Measurements from ENCODE around the gene ZNF628. TPM values are rescaled to one million over a fixed set of nuclear protein-coding genes. Genes with fewer than 3 reads are reported as not detected.

ZNF628 gene
- total RNA-seq, 1 experiment from 2014 or later: 16.7 TPM

DNA sequence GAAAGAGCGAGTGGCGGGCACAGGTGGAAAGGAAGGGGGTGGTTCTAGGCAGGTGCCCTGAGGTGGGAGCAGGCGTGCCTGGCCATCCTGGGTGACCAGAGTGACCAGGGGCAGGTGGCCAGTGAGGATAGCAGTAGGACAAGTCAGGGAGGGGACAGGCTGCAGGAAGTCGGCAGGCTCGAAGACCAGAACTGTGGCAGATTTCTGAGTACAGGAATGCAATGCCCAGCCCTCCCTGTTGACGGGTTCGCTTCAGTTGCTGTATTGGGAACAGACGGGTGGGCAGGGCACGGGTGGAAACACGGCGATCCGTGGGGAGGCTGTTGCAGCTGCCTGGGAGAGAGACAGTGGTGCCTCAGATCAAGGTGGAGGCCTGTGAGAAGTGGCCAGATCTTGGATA lies 1.9 kb downstream of the ZNF628 start:
- POLR2A ChIA-PET (ENCODE audit: low non-redundant PET): no interaction called here

DNA sequence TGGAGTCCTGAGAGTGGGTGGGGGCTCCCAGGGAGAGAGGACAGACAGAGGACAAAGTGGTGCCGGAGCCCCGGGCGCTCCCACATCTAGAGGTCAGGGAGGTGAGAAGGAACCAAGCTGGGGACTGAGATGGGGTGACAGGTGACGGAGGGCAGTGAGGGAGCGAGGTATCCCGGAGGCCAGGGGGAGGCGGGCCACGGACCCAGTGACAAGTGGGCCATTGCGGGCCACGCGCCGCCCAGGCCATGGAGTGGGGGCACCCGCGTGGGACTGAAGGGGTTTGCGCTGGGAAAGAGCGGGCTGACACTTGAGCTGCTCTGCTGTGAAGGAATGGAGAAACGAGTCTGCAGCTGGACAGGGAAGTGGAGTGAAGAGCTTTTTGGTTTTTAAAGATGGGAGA lies 2.6 kb downstream of the ZNF628 start:
- CTCF ChIA-PET: no interaction called here
- no TSS peak for BruUV-seq (replicated peaks)
- Histone ChIP-seq H3K27me3 (replicated peaks; ENCODE audit: insufficient read depth, low read depth, low read length, poor library complexity) (no peaks in the 10 kb centered on the region), H3K36me3 (ENCODE audit: insufficient read depth, low read length, poor library complexity, severe bottlenecking) (no peaks in the 10 kb centered on the region), H3K9me3 (ENCODE audit: low read depth, low read length, poor library complexity, severe bottlenecking) (no peaks in the 10 kb centered on the region), H3K4me3 (ENCODE audit: low read depth, low read length, poor library complexity, severe bottlenecking) (no peak overlapping the region), H3K27ac (ENCODE audit: low read depth, low read length, poor library complexity, severe bottlenecking) (no peak overlapping the region), H3K4me1 (ENCODE audit: insufficient read depth, low read length, poor library complexity, severe bottlenecking) (peaks cover 14% of the 10 kb centered on the region)
- DNase-seq (ENCODE audit: low spot score): no peak
- POLR2A ChIA-PET (ENCODE audit: low non-redundant PET): no interaction called here
- intact Hi-C loops (cut with micrococcal nuclease; ENCODE audit: unreplicated experiment): no loop called here
- no peak for TF ChIP-seq EZH2 (IDR thresholded peaks at IDR 0.05; ENCODE audit: borderline replicate concordance, low read depth, low read length, poor library complexity, severe bottlenecking)
- TF ChIP-seq, protein P1, sequence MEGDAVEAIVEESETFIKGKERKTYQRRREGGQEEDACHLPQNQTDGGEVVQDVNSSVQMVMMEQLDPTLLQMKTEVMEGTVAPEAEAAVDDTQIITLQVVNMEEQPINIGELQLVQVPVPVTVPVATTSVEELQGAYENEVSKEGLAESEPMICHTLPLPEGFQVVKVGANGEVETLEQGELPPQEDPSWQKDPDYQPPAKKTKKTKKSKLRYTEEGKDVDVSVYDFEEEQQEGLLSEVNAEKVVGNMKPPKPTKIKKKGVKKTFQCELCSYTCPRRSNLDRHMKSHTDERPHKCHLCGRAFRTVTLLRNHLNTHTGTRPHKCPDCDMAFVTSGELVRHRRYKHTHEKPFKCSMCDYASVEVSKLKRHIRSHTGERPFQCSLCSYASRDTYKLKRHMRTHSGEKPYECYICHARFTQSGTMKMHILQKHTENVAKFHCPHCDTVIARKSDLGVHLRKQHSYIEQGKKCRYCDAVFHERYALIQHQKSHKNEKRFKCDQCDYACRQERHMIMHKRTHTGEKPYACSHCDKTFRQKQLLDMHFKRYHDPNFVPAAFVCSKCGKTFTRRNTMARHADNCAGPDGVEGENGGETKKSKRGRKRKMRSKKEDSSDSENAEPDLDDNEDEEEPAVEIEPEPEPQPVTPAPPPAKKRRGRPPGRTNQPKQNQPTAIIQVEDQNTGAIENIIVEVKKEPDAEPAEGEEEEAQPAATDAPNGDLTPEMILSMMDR (conservative IDR thresholded peaks at IDR 0.05; ENCODE audit: low read depth, low read length): no peak

More for the DNA sequence above, 1.9 kb downstream of the ZNF628 start:
- no peaks in the 10 kb centered on the region for H3K36me3 ChIP-seq (ENCODE audit: insufficient read depth, low read length, poor library complexity, severe bottlenecking)
- H3K27ac ChIP-seq (ENCODE audit: low read depth, low read length, poor library complexity, severe bottlenecking): no peak overlapping the region
- no peak for DNase-seq (ENCODE audit: low spot score)
- no peaks in the 10 kb centered on the region for H3K27me3 ChIP-seq (replicated peaks; ENCODE audit: insufficient read depth, low read depth, low read length, poor library complexity)
- BruUV-seq (replicated peaks): no TSS peak
- intact Hi-C loops (cut with micrococcal nuclease; ENCODE audit: unreplicated experiment): no loop called here
- no peak overlapping the region for H3K4me3 ChIP-seq (ENCODE audit: low read depth, low read length, poor library complexity, severe bottlenecking)
- no peaks in the 10 kb centered on the region for H3K9me3 ChIP-seq (ENCODE audit: low read depth, low read length, poor library complexity, severe bottlenecking)
- peaks cover 14% of the 10 kb centered on the region for H3K4me1 ChIP-seq (ENCODE audit: insufficient read depth, low read length, poor library complexity, severe bottlenecking)
- CTCF ChIA-PET: no interaction called here
- TF ChIP-seq EZH2 (IDR thresholded peaks at IDR 0.05; ENCODE audit: borderline replicate concordance, low read depth, low read length, poor library complexity, severe bottlenecking): no peak
- TF ChIP-seq, protein P1 (conservative IDR thresholded peaks at IDR 0.05; ENCODE audit: low read depth, low read length): no peak

DNA sequence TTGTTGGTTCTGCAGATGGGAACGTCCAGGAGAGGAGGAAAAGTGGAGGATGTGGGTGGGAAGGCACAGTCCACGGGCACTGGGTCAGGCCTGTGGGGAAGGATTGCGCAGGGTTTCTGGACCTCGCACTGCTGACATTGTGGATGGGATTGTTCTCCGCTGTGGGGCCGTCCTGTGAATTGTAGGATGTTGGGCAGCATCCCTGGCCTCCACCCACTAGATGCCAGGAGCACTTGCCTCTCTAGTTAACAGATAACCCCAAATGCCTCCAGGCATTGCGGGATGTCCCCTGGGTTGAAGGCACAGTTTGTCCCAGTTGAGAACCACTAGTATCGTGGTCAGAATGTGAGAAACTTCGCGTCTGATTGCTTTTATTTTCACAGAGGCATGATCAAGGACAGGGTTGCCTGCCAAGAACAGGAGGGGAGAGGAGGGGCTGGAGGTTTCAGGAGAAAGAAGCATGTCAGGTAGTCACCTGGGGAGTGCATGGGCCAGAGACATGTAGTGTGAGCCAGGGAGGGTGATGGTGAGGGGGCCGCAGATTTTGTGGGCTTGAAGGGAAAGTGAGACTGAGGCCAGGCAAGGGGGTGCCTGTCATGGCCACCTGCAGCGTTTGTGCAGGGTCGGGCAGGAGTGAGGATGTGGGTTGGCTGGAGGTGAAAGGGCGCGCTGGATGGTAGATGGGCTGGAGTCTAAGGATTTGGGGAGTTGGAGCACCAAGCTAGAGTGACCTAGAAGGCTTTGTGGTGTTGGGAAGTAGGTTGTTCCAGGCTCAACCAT lies 3.2 kb downstream of the ZNF628 start:
- no TSS peak for BruUV-seq (replicated peaks)
- POLR2A ChIA-PET (ENCODE audit: low non-redundant PET): no interaction called here
- Histone ChIP-seq H3K27ac (ENCODE audit: low read depth, low read length, poor library complexity, severe bottlenecking) (no peak overlapping the region), H3K9me3 (ENCODE audit: low read depth, low read length, poor library complexity, severe bottlenecking) (no peaks in the 10 kb centered on the region), H3K4me3 (ENCODE audit: low read depth, low read length, poor library complexity, severe bottlenecking) (no peak overlapping the region), H3K36me3 (ENCODE audit: insufficient read depth, low read length, poor library complexity, severe bottlenecking) (no peaks in the 10 kb centered on the region), H3K27me3 (replicated peaks; ENCODE audit: insufficient read depth, low read depth, low read length, poor library complexity) (no peaks in the 10 kb centered on the region), H3K4me1 (ENCODE audit: insufficient read depth, low read length, poor library complexity, severe bottlenecking) (peaks cover 19% of the 10 kb centered on the region)
- no peak for DNase-seq (ENCODE audit: low spot score)
- intact Hi-C loops (cut with micrococcal nuclease; ENCODE audit: unreplicated experiment): no loop called here
- TF ChIP-seq EZH2 (IDR thresholded peaks at IDR 0.05; ENCODE audit: borderline replicate concordance, low read depth, low read length, poor library complexity, severe bottlenecking): no peak
- TF ChIP-seq, protein P1 (conservative IDR thresholded peaks at IDR 0.05; ENCODE audit: low read depth, low read length): no peak
- CTCF ChIA-PET: no interaction called here

Data from A673 (cell line).